Body of pancreas (tissue), 4 donors: ENCODE data around the gene TEAD4.

Experiments used
- POLR2A ChIP-seq, 3 donors: fragments of 450-650 bp; IDR thresholded peaks; one replicate each; pipeline ENCODE4 v1.6.1; 2016; ENCODE audit warnings: antibody characterized with exemption in 3 of 3, mild to moderate bottlenecking in 2 of 3
- TF ChIP-seq, protein P1 (sequence below), 7 experiments: fragments of 450-650 bp in 4 of 7; fragments of 200-600 bp in 3 of 7; sonication (generic) in 3 of 7; IDR thresholded peaks; one replicate each; pipeline ENCODE4 v1.5.1; 2016 to 2019; ENCODE audit warnings: antibody characterized with exemption in 7 of 7

DNA sequence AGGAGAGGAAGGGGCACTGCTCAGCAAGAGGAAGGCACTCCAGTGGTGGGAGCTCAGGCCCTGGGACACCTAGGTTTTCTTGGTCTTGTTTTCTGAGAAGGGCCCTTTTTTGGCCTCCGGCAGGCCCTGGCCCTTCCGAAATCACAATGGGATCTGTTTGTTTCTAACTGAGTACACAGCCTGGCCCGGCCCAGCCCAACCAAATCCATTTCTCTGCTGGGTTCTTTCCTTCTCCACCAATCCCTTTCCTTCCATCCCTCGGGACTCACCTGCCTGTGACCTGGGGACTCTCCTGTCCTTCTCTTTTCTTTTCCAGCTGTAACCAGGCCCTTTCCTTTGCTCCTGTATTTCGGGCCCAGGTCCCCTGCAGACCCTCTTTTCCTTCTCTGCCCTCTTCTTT, 18.6 kb downstream of the TEAD4 start:
- TF ChIP-seq POLR2A (IDR thresholded peaks at IDR 0.05): no peak
- TF ChIP-seq, protein P1, sequence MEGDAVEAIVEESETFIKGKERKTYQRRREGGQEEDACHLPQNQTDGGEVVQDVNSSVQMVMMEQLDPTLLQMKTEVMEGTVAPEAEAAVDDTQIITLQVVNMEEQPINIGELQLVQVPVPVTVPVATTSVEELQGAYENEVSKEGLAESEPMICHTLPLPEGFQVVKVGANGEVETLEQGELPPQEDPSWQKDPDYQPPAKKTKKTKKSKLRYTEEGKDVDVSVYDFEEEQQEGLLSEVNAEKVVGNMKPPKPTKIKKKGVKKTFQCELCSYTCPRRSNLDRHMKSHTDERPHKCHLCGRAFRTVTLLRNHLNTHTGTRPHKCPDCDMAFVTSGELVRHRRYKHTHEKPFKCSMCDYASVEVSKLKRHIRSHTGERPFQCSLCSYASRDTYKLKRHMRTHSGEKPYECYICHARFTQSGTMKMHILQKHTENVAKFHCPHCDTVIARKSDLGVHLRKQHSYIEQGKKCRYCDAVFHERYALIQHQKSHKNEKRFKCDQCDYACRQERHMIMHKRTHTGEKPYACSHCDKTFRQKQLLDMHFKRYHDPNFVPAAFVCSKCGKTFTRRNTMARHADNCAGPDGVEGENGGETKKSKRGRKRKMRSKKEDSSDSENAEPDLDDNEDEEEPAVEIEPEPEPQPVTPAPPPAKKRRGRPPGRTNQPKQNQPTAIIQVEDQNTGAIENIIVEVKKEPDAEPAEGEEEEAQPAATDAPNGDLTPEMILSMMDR (IDR thresholded peaks at IDR 0.05): no peak
